ENCODE results near the gene TFEB.

Gene TFEB

DNA sequence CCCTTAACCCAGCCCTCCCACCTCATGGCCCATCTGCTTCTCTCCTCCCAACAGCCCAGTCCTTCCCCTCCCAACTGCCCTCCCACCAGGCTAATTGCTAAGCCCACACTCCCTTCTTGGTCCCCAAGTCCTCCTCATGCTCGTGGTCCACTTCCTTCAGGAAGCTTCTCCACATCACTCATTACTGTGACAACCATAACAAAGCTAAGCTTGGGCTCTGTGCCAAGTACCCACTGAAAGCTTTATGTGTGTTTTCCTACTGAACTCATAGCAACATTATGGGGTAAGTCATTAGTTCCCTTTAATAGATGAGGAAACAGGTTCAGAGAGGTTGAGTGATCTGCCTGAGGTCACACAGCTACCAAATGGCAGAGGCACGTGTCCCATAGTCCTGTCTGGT is 28.1 kb upstream of the TFEB start:
- DNase-seq = no peak

DNA sequence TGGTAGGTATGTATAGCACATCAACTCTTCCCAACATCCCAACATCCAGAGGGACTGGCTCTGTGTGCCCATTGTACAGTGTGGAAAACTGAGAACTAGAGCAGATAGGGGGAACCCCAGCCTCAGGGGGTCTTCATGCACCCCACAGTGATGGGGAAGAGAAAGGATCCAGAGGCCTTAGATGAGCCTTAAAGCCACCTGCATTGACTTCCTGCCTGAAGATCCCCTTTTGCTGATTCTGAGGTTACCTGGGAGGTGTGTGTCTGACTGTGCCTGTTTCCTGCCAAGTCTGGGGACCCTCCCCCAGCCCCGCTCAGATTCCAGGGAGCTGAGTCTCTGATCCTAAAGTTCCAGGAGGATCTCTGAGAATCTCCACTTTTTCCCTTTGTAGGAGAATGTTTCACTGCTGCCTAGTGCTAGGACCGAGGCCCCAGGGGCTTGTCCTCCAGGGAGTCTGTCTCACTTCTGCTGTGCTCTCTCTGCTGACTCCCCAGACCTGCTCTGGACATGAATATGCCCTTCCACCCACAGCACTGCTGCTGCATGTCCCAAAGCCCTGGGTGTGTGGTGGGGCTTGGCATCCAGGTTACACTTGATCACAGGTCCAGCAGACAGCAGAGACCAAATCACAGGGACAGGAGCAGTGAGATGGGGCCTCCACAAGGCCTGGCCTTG is 24.6 kb upstream of the TFEB start:
- DNase-seq = no peak

DNA sequence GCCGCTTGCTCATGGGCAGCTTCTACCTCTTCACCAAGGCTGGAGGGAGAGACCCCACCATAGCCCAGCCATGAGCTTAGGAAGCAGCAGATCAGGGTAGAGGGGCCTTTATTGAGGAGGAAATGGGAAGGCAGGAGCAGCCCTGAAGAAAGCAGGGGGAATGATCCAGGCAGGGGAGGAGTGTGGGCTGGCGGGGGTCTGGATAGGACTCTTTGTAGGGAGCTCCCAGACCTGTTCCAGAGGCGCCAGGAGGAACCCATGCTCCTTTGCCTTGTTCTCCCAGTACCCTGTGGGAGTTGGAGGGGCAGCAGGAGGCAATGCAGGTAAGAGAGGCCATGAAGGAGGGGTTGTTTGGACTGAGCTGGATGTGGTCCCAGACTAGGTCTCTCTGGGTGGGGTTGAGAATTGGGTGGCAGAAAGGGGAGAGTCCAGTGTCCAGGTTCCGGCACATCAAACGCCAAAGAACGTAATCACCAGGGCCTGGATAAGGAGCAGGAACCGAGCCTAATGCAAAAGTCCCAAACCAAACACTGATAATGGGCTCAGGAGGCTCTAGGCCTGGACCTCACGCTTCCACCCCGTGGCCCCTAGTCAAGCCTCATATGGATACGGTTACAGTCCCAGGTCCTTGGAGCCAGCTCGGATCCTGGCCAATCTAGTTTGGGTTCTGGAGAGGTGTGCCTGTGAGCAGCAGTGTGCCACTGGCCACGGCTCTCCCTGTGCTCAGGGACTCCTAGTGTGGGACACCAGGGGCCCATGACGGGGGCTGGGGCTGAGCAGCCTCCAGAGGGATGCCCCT is 23.9 kb upstream of the TFEB start:
- DNase-seq = no peak

DNA sequence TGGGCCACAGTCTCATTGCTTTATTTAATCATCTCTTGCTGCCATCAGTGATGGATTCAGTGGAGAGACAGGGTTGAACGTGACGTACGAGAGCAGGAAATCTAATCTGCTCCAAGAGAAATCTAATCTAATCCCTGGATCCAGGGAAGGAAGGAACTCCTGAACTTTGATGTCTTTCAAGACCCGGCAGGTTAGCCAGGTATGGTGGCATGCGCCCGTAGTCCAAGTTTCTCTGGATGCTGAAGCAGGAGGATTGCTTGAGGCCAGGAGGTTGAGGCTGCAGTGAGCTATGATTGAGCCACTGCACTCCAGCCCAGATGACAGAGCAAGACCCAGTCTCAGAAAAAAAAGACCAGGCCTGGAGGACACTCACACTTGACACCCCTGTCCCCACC is 23.2 kb upstream of the TFEB start:
- DNase-seq = no peak

DNA sequence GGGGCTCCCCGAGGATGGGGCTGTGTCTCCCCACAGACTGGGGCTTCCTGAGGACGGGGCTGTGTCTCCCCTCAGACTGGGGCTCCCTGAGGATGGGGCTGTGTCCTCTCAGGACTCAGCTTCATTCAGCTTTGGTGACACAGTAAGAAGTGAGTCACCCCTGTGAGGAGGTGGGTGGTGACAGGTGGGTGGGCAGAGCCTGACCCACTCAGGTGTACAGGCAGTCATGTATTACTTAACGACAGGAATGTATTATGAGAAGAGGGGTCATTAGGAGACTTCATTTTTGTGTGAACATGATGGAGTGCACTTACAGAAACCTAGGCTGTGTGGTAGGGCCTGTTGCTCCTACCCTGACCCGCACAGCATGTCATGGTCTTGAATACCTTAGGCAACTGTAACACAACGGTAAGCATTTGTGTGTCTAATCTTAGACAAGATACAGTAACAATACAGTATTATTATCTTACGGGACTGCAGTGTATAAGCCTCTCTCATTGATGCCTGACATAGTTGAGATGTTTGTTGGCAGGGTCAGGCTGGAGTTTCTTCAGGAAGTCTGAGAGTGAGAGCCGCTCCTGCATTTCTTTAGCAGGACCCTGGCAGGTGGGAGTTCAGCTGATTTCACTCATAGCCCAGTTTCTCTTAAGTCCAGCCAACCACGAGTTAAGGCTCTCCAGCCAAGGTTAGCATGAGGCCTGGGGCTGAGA is 22.7 kb upstream of the TFEB start:
- DNase-seq = no peak

DNA sequence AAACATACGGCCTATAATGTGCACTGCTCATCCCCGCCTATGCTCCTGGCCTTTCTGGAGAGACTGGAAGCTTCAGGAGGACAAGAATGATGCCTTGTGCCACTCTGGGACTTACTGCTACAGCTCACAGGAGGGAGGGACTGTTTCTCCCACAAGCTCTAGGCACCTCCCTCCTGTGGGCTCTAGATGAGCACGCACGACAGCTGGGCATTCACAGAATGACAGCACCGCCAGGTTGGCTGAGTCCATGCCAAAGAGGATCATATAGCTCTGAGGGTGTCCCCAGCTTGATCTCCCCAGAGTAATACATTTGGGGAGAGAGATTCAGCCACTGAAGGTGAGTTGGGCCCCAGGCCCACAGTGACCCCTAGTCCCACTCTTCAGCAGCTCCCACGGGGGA is 21.9 kb upstream of the TFEB start:
- DNase-seq = no peak

DNA sequence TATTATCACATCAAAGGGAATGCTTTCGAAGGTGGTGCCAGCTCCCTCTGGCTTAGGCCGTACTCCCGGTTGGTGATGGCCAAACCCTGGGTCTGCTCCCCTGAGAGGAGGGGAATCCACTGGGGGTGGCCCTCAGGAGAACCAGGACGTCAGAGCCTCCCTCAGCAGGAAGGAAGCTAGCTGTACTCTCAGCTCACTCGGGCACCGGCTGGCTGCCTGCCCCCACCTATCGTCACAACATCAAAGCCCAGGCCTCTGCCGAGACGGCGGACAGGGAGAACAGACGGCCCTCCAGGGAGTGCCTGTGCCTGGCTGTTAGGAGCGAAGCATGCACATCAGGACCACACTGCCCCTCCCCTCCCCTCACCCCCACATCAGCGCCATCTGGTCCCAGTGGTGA is 20.9 kb upstream of the TFEB start:
- DNase-seq = no peak

DNA sequence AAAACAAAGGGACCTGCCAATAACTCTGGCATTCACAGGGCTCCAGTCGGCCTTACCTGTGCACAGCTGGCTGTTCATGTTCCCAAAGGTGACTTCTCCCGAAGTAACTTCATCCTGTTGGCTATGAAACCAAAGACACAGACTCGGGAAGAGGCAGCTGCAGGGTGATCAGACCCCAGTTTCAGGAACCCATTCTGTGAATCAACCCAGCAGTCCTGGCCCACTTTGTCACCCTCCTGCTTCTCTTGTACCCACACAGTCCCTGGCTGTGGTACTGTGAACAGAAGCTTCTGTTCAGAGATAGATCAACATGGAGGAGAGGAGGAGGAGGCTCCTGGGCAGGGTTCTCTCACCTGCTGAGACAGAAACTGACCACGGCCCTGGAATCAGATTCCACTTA is 20.5 kb upstream of the TFEB start:
- DNase-seq = no peak

DNA sequence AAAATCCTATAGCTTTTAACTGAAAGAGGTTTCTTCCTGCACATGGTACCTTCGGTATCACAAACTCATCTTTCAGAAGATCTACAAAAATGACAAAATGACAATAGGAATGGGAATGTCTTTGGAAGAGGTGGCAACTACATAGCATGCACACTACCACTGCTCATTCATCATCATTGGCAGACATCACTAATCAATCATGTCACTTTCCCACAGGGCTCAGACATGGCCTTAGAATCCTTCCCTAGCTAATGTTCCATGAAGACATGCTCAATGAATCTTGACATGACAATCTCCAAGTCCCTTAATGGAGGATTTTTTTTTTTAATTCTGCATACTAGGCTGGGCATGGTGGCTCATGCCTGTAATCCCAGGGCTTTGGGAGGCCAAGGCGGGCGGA is 15.0 kb upstream of the TFEB start:
- DNase-seq = no peak

DNA sequence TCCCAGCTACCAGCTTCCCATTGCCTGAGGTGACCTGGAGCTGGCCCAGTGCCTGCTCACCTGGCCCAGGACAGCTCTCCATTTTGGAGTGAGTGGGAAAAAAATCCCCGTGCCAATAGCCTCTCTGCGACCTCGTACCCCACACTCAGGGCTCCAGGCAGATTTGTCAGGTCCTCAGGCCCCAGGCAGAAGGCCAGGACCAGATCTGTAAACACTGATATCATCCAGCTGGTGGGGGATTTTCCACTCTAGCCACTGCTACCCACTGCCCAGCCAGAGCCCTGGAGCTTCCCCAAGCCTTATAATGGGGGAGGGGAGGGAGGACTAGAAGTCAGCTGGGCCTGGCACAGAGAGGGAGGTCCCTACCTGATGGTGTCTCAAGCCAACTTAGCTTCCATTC is 13.1 kb upstream of the TFEB start:
- no peak for DNase-seq

DNA sequence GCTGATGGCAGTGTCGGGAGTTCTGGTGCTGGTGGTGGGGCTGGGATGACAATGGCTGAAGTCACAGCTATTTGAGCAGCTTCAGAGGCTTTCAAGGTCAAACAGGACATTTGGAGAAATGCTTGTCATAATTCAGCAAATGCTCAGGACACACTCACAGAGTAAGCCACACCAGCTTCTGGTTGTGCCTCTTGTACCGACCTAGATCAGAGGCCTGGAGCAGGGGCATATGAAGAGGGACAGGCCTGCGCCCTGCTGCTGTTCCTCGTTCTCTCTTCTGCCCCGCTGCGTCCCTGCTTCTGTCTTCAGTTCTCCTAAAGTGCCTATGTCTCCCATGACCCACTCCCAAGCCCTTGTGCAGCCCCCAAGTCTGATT is 12.7 kb upstream of the TFEB start:
- DNase-seq = no peak

DNA sequence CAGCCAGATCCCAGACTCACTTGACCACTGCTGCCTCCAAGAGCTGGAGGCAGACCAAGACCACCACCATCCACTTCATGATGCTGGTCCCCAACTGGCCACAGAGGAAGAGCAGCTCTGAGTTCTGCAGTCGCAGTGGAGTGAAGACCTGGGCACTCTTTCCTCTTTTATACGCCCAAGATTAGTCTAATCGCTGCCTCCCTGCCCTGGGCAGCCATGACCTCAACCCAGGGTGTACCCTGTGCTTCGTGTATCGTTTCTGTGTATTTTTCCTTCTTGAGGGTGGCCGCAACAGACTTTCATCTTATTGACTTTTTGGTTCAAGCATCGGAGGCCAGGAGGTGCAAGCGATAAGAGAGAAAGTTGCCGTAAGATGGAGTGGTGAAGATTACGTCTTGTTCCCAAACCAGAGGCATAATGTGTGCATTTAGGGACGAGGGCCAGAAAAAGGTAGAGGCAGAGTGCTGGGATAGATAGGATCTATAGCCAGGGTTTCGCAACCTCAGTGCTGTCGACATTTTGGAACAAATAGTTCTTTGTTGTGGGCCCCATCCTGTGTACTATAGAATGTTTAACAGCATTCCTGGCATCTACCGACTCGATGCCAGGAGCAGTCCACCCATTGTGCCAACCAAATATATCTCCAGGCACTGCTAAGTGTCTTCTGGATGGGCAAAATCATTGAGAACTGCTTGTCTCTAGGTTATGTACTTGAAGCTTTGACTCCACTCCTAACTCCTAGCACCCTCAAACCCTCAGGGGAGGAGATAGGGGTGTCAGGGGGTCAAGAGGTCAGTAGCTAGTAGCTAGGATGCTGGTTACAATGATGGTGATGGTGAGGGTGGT is 12.1 kb upstream of the TFEB start, which contains the start of gene PGC:
TSS of gene PGC (minus strand) at position 142 of the 846 bp plus-strand sequence. CDS start at position 79, 63 bp downstream.
- DNase-seq = no peak

DNA sequence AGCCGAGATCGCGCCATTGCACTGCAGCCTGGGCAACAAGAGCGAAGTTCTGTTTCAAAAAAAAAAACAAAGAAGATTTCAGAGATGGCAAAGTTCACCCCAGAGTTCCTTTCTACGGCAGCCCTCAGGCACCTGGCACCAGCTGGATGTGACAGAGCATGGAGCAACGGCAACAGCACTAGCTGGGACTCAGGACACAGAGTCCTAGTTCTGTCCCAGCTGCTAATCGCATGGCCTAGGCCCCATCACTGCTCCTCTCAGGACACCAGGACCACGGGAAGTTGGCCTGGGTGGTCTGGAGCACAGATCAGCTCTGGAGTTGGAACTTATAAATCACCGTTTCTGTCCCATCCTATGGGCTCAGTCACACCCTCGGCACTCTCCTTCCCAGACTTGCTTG is 10.7 kb upstream of the TFEB start:
- no peak for DNase-seq

DNA sequence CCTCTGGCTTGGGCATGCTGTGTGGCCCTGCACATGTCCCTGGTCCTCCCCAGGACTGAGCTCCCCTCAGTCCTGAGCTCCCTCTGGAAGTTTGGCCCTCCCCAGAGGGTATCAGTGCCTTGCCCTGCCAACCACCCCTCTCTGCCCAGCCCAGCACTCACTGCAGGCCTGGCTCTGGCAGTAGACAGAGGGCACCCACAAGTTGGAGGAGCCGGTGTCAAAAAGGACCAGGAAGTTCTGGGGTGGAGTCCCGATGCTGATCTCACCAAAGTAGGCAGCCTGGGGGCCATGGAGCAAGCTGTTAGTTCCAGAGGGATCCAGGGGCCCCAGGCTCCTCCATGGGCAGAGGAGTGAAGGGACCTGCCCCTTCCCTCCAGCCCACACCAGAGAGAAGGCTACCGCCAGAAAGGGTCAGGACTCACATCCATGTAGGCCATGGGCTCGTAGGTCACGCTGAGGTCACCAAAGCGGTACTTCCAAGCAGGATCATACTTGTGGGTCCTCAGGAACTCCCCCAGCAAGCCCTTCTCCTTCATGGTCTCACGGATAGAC is 8.9 kb upstream of the TFEB start:
- no peak for DNase-seq

DNA sequence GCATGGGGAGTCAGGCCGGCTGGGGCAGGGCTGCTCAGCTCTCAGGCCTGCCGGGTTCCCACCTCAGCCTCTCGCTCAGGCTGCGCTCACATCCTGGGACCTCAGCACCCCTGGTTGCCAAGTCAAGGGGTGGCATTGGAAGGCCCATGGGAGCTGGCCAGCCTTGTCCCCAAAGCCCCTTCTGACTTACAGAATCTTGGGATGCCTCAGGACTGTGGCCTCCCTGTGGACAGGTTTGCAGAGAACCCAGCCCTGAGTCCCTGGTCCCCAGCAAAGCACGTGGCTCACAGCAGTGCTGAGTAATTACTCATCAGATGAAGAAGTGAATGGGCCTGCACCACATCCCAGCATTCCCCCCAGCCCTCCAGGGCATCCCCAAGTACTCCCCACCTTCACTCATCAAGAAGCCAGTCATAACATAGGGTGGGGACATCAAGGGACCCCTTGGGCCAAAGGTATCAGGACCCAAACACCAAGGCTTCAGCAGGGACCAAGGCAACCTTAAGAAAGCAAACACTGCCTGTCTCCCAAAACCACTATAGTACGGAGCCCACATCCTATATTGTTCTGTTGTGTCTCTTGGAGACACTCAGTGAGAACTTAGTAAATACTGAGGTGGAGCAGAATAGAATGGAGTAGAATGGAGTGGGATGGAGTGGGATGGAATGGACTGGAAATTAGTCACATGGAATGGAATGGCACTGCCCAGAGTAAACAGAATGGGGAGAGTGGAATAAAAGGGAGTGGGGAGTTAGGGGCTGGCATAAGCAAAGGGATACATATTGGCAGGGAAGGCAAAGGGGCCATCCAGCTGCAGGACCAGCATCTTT is 8.2 kb upstream of the TFEB start:
- no peak for DNase-seq

DNA sequence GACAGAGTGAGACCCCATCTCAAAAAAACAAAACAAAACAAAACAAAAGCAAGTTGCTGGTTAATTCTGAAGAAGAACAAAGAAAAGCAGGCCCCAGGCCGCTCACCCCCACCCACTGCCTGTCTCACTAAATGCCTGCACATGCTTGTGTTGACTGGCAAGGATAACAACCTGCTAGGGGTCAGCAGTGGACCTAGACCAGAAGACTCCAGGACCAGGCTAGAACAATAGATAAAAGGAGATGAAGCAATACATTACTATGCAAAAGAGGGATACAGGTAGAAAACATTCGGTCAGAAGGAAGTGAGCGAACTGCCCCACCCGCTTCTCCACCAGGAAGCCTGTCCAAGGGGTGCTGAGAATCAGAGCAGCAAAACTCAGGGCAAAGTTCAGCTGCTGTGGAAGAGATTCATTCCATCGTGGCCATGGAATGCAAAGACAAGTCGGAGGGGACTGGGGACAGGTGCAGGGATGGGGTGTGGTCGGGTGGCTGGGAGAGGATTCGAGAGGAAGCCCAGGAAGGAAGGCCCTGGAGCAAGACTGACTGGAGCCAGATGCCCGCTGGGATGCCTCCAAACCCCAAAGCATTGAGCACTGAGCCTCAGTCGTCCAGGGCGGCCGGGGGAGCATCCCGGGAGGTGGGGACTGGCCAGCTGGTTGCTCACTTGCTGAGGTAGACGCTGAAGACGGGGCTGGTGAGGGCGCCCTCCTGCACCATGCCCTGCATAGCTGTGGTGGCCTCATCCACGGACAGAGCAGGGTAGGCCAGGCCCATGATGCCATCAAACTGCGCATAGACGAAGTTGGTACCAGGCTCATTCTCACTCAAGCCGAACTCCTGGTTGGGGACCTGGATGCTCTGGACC is 6.5 kb upstream of the TFEB start:
- DNase-seq = no peak

DNA sequence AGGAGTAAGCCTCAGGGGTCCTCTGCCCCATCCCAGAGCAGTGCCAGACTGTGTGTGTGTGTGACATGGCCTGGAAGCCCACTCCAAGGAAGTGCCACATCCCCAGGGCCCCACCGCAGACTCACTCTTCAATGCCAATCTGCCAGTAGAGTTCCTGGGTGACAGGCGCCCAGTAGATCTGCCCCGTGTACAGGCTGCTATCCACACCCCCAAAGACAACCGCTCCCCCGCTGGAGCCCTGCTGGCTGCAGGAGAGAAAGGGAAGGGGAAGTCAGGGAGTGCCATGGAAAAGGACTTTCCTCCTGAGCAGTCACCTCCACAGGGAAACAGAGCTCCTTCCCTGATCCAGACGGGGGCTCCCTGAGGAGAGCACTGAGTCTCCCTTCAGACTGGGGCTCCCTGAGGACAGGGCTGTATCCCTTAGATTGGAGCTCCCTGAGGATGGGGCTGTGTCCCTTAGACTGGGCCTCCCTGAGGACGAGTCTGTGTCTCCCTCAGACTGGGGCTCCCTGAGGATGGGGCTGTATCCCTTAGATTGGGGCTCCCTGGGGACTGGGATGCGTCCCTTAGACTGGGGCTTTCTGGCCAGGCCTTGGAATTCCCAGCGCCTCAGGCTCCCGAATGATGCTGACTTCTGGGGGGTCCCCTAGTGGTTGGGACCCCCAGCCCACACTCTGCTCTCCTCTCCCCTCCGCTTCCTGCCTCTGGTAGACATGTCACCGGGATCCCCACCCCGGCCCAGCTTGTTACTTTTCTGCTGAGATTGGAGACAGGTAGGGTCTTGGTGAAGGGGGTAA is 5.2 kb upstream of the TFEB start:
- no peak for DNase-seq

DNA sequence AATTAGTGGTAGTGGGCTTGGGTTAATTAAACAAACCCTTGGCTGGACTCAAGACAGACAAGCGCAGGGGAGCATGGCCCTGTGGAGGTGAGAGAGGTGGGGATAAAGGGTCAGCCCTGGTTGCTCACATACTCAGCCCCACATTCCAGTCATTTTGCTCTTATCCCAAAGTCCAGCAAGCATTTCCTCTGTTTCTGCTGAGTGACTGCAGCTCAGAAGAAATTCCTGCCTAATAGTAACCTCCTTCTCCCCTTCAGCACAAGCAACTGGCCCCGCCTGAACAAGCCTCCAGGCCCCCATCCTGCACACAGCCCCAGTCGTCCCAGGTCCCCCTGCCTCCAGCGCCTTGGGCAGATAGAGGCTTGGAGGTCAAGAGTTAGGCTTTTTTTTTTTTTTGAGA is 3.6 kb upstream of the TFEB start:
- DNase-seq = no peak

DNA sequence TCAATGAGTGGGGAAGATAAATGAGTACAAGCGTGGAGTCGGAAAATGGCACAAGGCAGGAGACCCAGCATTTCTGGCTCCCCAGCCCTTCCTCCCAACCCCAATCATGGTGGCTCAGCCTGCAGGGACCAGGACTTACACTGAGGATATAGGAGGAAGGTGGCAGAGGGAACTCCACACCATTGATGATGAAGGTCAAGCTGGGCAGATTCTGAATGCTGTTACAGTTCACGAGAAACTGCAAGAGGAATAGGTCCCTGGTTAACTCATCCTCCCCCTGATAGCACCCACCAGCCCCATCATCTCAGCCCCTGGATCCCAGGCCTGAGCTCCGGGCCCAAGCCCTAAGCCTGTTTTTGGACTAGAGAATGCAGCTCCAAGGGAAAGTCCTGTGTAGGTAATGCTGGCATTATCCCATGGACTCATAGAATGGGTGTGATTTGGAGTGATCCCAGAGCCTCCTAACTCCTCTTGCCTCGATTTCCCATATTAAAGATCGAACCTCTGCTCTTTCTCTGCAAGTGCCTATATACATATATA is 2.3 kb upstream of the TFEB start:
- DNase-seq = no peak

Measured in T-helper 9 cell (primary cell).